GM12864 (cell line): ENCODE results near the gene ENTPD7.
"Not testable (repeated sequence)": the region's sequence is repeated elsewhere in the genome, so short reads cannot be mapped to it uniquely, and the experiment has no call there.

Experiments used
- DNase-seq: peaks from one replicate; pipeline ENCODE4 v3.0.0-alpha.2; 2011; ENCODE audit warnings: low read depth
- H3K4me3 ChIP-seq: 2 replicates; pipeline ENCODE4 v1.5.1; 2011; ENCODE audit warnings: mild to moderate bottlenecking, low read depth, low read length, control low read depth
- TF ChIP-seq, protein P1 (sequence below): IDR thresholded peaks from 2 replicates; pipeline ENCODE4 v1.5.1; 2011; ENCODE audit warnings: low read depth, mild to moderate bottlenecking, moderate library complexity, low read length, control low read depth, inconsistent platforms; ENCODE audit errors: missing control alignments

The ENTPD7 gene

DNA sequence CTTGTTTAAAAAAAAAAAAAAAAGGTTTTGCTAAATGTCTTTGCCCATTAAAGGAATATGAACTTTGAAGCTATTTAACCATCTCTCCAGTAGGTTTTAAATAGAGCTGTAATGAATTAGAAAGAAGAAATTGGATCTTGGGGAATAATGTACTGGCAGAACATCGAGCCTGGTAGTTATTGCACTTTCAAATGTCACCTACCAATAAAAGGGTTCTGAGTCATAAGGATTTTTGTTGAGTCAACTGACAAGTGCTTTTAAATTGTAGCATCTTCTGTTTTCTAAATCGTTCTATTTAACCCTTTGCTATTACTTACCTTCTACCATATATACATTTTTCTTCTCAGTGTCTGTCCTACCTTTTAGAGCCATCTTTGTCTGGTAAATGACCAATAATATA, 83.4 kb downstream of the ENTPD7 start:
- TF ChIP-seq, protein P1, sequence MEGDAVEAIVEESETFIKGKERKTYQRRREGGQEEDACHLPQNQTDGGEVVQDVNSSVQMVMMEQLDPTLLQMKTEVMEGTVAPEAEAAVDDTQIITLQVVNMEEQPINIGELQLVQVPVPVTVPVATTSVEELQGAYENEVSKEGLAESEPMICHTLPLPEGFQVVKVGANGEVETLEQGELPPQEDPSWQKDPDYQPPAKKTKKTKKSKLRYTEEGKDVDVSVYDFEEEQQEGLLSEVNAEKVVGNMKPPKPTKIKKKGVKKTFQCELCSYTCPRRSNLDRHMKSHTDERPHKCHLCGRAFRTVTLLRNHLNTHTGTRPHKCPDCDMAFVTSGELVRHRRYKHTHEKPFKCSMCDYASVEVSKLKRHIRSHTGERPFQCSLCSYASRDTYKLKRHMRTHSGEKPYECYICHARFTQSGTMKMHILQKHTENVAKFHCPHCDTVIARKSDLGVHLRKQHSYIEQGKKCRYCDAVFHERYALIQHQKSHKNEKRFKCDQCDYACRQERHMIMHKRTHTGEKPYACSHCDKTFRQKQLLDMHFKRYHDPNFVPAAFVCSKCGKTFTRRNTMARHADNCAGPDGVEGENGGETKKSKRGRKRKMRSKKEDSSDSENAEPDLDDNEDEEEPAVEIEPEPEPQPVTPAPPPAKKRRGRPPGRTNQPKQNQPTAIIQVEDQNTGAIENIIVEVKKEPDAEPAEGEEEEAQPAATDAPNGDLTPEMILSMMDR: no peak
- H3K4me3 ChIP-seq: no peak overlapping the region
- no peak for DNase-seq

DNA sequence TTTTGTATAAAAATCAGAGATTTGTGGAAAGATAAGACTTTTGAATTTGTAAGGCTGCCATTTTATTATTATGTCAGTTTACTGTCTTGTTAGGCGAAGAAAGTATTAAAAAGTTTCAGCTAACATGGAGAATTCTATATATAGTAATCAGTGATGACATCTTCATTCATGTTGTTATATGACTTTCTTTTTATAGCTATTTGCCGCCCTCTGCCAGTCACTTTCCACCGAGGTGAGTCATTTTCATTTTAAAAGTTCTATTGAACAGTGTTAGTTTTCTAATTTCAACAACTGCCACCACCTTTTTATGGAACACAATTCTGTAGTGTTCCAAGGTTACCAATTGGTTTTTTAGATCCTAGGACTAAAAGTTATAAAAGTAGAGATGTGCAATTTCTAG, 84.5 kb downstream of the ENTPD7 start:
- DNase-seq: no peak
- TF ChIP-seq, protein P1: no peak
- H3K4me3 ChIP-seq: no peak overlapping the region

DNA sequence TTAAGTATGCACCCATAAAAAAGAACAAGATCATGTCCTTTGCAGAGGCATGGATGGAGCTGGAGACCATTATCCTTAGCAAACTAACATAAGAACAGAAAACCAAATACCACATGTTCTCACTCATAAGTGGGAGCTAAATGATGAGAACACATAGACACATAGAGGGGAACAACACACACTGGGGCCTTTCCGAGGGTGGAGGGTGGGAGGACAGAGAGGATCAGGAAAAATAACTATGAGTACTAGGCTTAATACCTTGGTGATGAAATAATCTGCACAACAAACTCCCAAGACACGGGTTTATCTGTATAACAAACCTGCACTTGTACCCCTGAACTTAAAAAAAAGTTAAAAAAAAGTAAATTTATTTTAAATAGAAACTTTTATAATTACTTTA, 86.9 kb downstream of the ENTPD7 start:
- DNase-seq: not testable (repeated sequence)

DNA sequence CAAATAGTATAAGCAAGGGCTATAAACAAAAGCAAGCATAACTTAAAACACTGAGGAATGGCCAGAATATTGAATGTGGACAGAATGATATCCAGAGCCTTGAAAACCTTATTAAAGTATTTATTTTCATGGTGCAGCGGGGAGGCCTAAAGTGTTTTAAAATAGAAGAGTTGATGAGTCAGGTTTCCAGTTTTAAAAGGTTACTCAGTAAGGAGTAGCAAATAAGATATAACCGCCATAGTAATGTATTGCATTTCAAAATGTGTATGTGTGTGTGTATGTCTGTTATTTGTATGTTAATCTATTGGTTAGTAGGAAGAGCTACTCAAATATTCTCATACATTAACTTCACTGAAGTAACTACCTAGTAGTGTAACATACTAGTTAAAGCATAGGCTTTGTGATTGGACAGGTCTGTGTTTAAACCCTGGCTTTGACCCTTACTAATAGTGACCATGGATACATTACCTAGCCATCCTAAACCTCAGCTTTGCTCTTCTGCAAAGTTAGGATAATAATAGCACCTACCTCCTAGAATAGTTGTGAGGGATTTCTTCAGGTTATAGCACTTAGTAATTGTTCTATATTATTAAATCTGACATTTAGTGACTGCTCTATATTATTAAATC, 89.6 kb downstream of the ENTPD7 start:
- no peak for DNase-seq
- no peak overlapping the region for H3K4me3 ChIP-seq
- TF ChIP-seq, protein P1: no peak

More for the DNA sequence above, 86.9 kb downstream of the ENTPD7 start:
- not testable (repeated sequence) for H3K4me3 ChIP-seq

DNA sequence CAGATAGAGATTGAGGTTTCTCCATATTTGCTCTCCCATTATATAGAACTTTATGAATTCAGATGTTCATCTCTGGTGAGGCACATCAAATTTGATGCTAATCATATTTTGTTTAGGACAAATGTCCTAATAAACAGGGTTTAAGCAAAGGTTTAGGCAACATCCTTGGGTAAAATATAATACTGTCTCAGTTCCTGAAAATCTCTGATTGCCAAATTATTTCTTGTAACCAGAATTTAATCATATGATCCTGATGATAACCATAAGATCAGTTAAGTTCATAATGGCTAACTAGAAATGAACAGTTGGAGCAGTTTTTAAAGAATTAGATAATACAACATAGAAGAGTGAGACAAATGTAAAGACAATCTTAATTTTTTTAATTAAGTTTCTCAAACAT, 91.3 kb downstream of the ENTPD7 start:
- no peak overlapping the region for H3K4me3 ChIP-seq
- TF ChIP-seq, protein P1: no peak
- no peak for DNase-seq

DNA sequence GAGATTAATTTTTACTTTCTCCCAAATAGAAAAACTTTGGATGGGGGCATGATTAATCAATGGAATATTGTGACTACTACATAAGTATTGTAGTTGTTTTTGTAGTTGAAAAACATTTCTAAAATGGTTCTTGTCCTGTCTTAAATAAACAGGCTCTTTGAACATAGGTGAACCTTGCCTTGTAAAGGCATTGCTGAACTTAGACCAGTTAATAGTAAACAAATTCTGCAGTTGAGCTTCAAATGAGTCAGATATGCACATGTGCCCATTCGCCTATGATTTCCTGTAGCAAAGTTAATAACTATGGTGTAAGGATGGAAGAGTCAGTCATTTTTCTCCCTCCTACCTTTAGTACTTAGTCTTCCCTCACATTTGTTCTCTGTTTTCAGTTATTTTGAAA, 95.4 kb downstream of the ENTPD7 start:
- H3K4me3 ChIP-seq: no peak overlapping the region
- TF ChIP-seq, protein P1: no peak
- DNase-seq: no peak
